NCI-H524 treated with DMSO at 0.1 percent for 48 hours (cell line): ENCODE data around the gene USP5.
A peak's percentile ranks its signal among the peaks of the same experiment; 100 is the strongest.

ENCODE experiments used
- DNase-seq: peaks from one replicate; lab custom pipeline; 2025; lab: John Stamatoyannopoulos, UW

Gene USP5, protein sequence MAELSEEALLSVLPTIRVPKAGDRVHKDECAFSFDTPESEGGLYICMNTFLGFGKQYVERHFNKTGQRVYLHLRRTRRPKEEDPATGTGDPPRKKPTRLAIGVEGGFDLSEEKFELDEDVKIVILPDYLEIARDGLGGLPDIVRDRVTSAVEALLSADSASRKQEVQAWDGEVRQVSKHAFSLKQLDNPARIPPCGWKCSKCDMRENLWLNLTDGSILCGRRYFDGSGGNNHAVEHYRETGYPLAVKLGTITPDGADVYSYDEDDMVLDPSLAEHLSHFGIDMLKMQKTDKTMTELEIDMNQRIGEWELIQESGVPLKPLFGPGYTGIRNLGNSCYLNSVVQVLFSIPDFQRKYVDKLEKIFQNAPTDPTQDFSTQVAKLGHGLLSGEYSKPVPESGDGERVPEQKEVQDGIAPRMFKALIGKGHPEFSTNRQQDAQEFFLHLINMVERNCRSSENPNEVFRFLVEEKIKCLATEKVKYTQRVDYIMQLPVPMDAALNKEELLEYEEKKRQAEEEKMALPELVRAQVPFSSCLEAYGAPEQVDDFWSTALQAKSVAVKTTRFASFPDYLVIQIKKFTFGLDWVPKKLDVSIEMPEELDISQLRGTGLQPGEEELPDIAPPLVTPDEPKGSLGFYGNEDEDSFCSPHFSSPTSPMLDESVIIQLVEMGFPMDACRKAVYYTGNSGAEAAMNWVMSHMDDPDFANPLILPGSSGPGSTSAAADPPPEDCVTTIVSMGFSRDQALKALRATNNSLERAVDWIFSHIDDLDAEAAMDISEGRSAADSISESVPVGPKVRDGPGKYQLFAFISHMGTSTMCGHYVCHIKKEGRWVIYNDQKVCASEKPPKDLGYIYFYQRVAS

GRCh38 chr12:6851921-6852650 lies at the start of gene USP5:
Gene USP5, plus strand, starts transcription at chr12:6852150. Its CDS starts 30 bp downstream, at chr12:6852180.
- DNase-seq: peak; percentile 93

GRCh38 chr12:6807170-6807569 lies 44.8 kb upstream of the USP5 start:
- no peak for DNase-seq

GRCh38 chr12:6809056-6809455 lies 42.9 kb upstream of the USP5 start:
- DNase-seq: no peak

DNA sequence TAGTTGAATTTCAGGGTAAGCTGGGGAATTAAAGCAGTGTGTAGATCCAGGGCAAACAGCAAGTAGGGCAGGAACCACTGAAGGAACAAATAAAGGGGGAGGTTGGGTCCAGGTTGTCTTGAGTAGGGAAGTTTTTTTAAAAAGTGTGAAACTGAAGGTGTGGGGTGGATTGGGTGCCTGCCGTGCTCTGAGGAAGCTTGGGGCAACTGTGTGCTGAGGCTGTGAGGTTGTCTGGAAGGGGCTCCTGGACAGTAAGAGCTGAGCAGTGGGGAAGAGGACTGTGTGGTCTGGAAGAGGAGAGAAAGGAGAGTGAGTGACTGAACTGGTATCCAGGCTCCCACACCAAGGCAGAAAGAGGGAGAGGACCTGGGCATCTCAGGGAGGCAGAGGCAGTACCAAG lies 41.2 kb upstream of the USP5 start:
- DNase-seq: no peak

DNA sequence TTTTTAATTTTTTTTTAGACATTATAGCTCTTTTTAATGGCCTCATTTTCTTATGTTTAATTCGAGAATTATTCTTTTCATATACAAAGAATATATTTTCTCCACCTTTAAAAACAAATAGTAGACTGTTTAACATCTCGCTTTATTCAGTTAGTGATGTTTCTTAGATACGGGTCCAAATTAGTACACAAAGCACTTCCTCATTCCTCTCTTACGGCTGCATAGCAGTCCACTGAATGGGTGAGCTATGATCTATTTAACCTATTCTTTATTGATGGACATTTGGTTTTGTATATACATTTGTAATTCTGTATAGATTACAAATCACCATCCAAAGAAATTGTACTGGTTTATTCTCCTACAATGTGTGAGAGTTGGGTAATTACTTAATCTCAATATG lies 38.6 kb upstream of the USP5 start:
- DNase-seq: no peak

- DNase-seq: no peak
These were observed 35.4 kb upstream of the USP5 start for GRCh38 chr12:6816598-6816997.

GRCh38 chr12:6817098-6817497 lies 34.9 kb upstream of the USP5 start:
- no peak for DNase-seq

- DNase-seq: no peak
These were observed 34.2 kb upstream of the USP5 start for GRCh38 chr12:6817662-6818157.

DNA sequence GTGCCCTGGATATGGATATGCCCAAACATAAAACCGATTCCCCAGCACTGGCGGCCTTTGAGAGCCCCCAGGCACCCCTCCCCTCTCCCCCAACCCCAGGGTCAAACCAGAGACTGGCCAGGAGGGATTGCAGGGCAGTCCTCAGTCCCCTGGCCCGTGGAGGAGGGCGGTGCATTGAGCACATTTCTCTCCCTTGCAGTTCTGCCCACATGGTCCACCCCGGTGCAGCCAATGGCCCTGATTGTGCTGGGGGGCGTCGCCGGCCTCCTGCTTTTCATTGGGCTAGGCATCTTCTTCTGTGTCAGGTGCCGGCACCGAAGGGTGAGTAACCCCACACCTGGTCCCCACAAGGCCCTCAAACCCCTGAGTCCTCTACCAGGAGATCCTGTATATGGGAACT lies 33.7 kb upstream of the USP5 start:
- DNase-seq: no peak

- DNase-seq: no peak
These were observed 33.3 kb upstream of the USP5 start for GRCh38 chr12:6818645-6819044.

DNA sequence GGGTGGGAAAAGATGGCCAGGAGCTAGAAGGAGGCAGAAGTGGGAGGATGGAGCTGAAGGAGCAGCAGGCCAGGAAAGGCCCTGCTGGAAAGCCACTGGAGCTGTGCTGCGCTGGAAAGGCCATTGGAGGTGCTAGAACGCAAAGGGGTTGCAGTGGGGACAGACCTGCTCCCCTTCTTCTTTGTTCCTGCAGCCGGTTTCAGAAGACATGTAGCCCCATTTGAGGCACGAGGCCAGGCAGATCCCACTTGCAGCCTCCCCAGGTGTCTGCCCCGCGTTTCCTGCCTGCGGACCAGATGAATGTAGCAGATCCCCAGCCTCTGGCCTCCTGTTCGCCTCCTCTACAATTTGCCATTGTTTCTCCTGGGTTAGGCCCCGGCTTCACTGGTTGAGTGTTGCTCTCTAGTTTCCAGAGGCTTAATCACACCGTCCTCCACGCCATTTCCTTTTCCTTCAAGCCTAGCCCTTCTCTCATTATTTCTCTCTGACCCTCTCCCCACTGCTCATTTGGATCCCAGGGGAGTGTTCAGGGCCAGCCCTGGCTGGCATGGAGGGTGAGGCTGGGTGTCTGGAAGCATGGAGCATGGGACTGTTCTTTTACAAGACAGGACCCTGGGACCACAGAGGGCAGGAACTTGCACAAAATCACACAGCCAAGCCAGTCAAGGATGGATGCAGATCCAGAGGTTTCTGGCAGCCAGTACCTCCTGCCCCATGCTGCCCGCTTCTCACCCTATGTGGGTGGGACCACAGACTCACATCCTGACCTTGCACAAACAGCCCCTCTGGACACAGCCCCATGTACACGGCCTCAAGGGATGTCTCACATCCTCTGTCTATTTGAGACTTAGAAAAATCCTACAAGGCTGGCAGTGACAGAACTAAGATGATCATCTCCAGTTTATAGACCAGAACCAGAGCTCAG lies 32.6 kb upstream of the USP5 start:
- DNase-seq: no peak

- DNase-seq: no peak
These were observed 31.8 kb upstream of the USP5 start for GRCh38 chr12:6820166-6820565.

DNA sequence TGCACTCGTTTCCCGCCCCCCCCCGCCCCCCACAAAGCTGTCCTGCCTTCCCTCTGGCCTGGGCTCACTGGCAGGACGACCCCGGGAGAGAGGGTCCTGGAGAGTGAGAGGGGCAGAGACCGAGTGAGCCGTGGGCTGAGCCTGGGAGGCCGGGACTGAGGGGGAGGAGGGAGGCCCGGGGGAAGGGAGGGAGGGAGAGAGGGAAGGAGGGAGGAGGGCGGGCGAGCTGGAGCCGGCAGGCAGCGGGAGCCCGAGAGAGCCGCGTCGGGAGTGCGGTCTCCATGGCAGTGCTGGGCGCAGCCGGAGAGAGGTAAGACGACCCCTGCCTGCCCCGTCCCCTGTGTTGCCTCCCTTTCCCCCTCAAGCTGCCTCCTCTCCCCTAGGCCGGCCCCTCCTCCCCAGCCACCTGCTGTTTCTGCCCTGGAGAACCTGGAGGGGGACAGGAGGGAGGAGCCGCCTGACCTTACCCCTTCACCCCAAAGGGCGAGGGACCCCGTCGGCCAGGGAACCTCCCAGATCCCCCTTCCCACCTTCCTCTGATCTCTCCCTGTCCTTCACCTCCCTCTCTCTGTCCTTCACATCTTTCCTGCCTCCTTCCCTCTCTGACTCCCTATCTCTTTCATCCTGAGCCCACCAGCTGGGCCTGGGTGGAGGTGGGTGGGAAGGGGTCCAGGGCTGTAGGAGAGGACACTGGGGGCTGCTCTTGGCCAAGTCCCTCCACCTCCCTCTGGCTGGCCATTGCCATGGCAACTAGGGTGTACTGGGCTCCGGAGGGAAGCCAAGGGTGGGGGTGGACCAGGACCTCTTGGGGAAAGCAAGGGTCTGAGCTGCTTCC lies 30.1 kb upstream of the USP5 start, which contains the start of gene GPR162:
GPR162 (plus strand) TSS at position 231 of the 835 bp plus-strand sequence. CDS start 2,078 bp downstream, outside the sequence.
- DNase-seq: no peak

- DNase-seq: no peak
These were observed 29.4 kb upstream of the USP5 start for GRCh38 chr12:6822426-6823135.

DNA sequence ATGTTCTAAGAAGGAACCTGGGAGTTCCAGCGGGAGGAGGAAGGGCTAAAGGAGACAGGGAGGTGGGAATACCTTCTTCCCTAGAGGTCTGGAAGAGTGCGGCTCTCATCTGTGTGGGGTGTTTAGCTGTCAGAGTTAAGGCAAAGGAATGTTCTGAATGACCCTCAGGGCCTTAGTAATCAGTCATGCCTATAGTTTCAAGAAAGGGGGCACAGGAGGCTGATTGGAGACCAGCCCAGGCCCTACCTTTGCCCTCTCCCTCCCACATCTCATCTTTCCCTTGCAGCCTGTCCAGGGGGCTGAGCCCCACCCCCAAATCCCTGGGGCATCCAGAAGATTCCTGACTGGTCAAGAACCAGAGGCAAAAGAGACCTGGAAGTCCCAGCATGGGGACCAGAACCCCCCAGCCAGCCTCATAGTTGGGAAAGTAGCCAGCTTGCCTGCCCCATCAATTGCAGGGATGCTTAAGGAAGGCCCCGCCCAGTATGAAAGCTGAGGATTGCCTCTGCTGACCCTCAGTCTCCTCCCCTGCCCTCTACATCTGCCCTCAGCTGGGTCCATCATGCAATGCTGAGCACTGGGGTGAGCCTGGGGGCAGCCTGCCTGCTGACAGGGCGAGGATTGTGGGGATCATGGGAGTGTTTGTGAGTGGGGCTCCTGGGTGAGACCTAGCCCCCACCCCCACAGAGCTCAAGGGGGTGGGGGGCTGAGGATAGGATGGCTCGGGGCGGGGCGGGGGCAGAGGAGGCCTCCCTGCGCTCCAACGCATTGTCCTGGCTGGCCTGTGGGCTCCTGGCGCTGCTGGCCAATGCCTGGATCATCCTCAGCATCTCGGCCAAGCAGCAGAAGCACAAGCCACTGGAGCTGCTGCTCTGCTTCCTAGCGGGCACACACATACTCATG lies 28.5 kb upstream of the USP5 start:
- DNase-seq: no peak

DNA sequence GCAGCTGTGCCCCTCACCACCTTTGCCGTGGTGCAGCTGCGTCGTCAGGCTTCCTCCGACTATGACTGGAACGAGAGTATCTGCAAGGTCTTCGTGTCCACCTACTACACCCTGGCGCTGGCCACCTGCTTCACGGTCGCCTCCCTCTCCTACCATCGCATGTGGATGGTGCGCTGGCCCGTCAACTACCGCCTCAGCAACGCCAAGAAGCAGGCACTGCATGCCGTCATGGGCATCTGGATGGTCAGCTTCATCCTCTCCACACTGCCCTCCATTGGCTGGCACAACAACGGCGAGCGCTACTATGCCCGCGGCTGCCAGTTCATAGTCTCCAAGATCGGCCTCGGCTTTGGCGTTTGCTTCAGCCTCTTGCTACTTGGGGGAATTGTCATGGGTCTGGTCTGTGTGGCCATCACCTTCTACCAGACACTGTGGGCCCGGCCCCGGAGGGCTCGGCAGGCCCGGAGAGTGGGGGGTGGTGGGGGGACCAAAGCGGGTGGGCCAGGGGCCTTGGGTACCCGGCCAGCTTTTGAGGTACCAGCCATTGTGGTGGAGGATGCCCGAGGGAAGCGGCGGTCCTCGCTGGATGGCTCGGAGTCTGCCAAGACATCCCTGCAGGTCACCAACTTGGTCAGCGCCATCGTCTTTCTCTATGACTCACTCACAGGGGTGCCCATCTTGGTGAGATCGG lies 27.7 kb upstream of the USP5 start:
- DNase-seq: no peak

DNA sequence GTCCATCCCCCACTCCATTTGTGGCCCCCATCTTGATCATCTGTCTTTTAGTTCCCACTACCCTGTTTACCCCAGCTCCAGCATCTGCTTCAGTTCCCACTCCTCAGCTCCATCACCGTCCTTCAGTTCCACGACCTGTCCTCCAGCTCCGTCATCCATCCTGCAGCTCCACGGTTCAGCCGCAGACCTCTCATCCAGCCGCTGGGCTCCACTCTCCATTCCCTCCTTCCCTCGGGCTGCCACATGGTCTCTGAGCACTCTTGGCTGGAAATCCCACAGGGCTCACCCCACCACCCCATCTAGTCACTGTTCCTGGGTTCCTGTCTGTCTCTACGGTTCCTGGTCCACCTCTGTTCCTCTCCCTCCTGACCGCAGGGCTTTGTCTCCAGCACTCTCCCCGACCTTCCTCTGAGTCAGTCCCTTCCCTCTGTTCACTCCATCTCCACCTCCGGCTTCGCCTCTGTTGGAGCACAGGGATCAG lies 27.0 kb upstream of the USP5 start:
- DNase-seq: no peak
